Fibroblast of lung (primary cell): ENCODE results near the gene XPNPEP1. TPM values are rescaled to one million over a fixed set of nuclear protein-coding genes. Genes with fewer than 3 reads are reported as not detected.

Experiments
- DNase-seq, 2 donors: peaks; one replicate each; pipeline versions ENCODE4 v3.0.0 to v3.0.0-alpha.2; 2010; ENCODE audit warnings: low read depth in 2 of 2
- H2AFZ ChIP-seq: 2 replicates; pipeline ENCODE4 v1.5.1; 2012; ENCODE audit warnings: low read length, control low read depth, inconsistent platforms
- H3K27ac ChIP-seq: 2 replicates; pipeline ENCODE4 v1.5.1; 2011; ENCODE audit warnings: low read length, control low read depth; ENCODE audit not compliant: insufficient read depth
- H3K27me3 ChIP-seq: 2 replicates; pipeline ENCODE4 v1.5.1; 2011; ENCODE audit warnings: mild to moderate bottlenecking, low read length; ENCODE audit not compliant: control insufficient read depth, insufficient read depth
- H3K36me3 ChIP-seq: 2 replicates; pipeline ENCODE4 v1.5.1; 2011; ENCODE audit warnings: low read length; ENCODE audit not compliant: control insufficient read depth, insufficient read depth
- H3K4me1 ChIP-seq: 2 replicates; pipeline ENCODE4 v1.5.1; 2011; ENCODE audit warnings: low read length; ENCODE audit not compliant: control insufficient read depth, insufficient read depth; ENCODE audit errors: extremely low read depth
- H3K4me2 ChIP-seq: 2 replicates; pipeline ENCODE4 v1.5.1; 2011; ENCODE audit warnings: low read length, control low read depth; ENCODE audit not compliant: insufficient read depth; ENCODE audit errors: extremely low read depth
- H3K4me3 ChIP-seq, 4 experiments: fragments of 200-600 bp in 1 of 4; sonication (generic) in 1 of 4; replicated peaks in 1 of 4; 2 replicates each; pipeline ENCODE4 v1.5.1; 2011 to 2016; ENCODE audit warnings: low read length in 4 of 4, low read depth in 3 of 4, mild to moderate bottlenecking in 3 of 4, control low read depth in 2 of 4, inconsistent platforms in 1 of 4, mixed read lengths in 1 of 4; ENCODE audit not compliant: insufficient read depth in 1 of 4; ENCODE audit errors: control extremely low read depth in 1 of 4
- H3K79me2 ChIP-seq: 2 replicates; pipeline ENCODE4 v1.5.1; 2012; ENCODE audit warnings: mild to moderate bottlenecking, low read length, inconsistent platforms; ENCODE audit not compliant: control insufficient read depth, insufficient read depth
- H3K9ac ChIP-seq: 2 replicates; pipeline ENCODE4 v1.5.1; 2011; ENCODE audit warnings: mild to moderate bottlenecking, low read length, control low read depth; ENCODE audit not compliant: insufficient read depth
- H3K9me3 ChIP-seq: 2 replicates; pipeline ENCODE4 v1.5.1; 2012; ENCODE audit warnings: low read depth, low read length; ENCODE audit not compliant: control insufficient read depth, insufficient read depth
- H4K20me1 ChIP-seq: 2 replicates; pipeline ENCODE4 v1.5.1; 2011; ENCODE audit warnings: low read length; ENCODE audit not compliant: control insufficient read depth, insufficient read depth; ENCODE audit errors: extremely low read depth
- EZH2 ChIP-seq: IDR thresholded peaks from 2 replicates; pipeline ENCODE4 v1.5.1; 2012; ENCODE audit warnings: low read length, control low read depth, mild to moderate bottlenecking; ENCODE audit errors: missing control alignments
- polyA plus RNA-seq, 2 donors: library from polyadenylated mRNA; depleted of rRNA in 1 of 2; stranded (reverse) in 1 of 2; unstranded in 1 of 2; fragments of >200 nt; gene quantifications; 2 replicates each; pipeline ENCODE4 v1.2.1, GENCODE V29; 2011 to 2012; ENCODE audit warnings: missing spikeins in 1 of 2
- total RNA-seq: library from RNA; depleted of rRNA; stranded (reverse); fragments of >200 nt; gene quantifications from 2 replicates; pipeline ENCODE4 v1.2.1, GENCODE V29; 2014
- TF ChIP-seq, protein P1 (sequence below), 2 donors: IDR thresholded peaks in 1 of 2; conservative IDR thresholded peaks in 1 of 2; 1 replicate in 1 of 2; 2 replicates in 1 of 2; pipeline ENCODE4 v1.5.1; 2011 to 2012; ENCODE audit warnings: low read length in 2 of 2, control low read depth in 1 of 2, inconsistent platforms in 1 of 2, low read depth in 1 of 2, mild to moderate bottlenecking in 1 of 2

XPNPEP1 gene
- total and polyA plus RNA-seq, 2 donors (not counting 1 experiment from before 2014, with no cell fraction given) = 86.5 to 119 TPM

DNA sequence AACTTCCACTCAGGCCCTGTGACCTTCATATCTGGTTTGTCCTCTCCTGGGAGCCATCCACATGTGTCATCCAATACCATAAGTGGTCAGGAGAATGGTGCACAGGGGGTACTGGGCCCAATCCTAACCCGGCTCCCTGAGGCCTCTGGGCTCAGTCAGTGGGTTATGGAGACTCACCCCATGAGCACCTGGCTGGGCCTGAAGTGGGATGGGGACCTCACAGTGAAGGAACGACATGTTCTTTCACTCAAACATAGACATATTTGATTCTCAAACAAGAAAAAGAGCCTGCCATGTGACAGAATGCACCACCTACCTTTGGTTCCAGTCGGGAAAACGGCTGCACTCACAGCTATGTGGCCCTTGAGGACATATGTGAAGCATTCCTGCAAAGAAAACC lies 51.8 kb downstream of the XPNPEP1 start:
- Histone ChIP-seq H4K20me1 (no peaks in the 10 kb centered on the region), H2AFZ (no peak overlapping the region), H3K36me3 (peaks cover 7% of the 10 kb centered on the region), H3K9me3 (no peaks in the 10 kb centered on the region), H3K79me2 (no peaks in the 10 kb centered on the region), H3K27ac (no peak overlapping the region), H3K4me2 (no peak overlapping the region), H3K27me3 (no peaks in the 10 kb centered on the region), H3K9ac (no peak overlapping the region), H3K4me1 (no peaks in the 10 kb centered on the region), H3K4me3 (no peak overlapping the region)
- no peak for TF ChIP-seq EZH2
- TF ChIP-seq, protein P1, sequence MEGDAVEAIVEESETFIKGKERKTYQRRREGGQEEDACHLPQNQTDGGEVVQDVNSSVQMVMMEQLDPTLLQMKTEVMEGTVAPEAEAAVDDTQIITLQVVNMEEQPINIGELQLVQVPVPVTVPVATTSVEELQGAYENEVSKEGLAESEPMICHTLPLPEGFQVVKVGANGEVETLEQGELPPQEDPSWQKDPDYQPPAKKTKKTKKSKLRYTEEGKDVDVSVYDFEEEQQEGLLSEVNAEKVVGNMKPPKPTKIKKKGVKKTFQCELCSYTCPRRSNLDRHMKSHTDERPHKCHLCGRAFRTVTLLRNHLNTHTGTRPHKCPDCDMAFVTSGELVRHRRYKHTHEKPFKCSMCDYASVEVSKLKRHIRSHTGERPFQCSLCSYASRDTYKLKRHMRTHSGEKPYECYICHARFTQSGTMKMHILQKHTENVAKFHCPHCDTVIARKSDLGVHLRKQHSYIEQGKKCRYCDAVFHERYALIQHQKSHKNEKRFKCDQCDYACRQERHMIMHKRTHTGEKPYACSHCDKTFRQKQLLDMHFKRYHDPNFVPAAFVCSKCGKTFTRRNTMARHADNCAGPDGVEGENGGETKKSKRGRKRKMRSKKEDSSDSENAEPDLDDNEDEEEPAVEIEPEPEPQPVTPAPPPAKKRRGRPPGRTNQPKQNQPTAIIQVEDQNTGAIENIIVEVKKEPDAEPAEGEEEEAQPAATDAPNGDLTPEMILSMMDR (conservative IDR thresholded peaks at IDR 0.05 in 1 of 2, IDR thresholded peaks at IDR 0.05 in 1 of 2; ENCODE audit: low read depth in 1 of 2, low read length in 2 of 2) = no peak
- no peak for DNase-seq

DNA sequence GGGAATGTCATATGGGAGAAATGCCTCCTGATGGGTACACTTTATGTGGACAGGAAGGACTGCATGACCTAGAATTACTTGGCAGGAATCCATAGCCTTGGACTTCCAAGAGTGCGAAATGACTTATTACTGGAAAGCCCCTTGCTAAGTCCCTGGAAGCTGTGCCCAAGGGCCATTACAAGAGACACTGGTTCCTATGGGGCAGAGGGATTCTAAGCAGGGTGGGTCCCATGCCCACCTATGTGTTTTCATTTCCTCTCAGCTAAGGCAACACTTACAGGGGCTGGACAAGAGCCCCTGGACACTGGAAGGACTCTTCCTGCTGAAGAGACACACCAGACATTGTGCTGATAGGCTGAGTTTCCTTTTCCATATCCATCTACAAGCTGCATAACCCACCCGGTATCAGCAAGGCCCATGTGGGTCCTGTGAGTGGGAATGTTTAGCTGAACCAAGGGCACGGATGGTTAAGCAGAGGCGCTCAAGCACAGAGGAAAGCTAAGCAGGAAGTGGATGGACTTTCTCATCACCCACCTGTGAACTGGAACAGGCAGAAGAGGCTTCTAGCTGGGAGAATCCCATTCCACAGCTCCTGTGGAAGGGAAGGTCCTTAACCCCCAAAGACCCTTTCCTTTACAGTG lies 56.2 kb downstream of the XPNPEP1 start:
- H3K9me3 ChIP-seq = no peaks in the 10 kb centered on the region
- H3K27ac ChIP-seq = no peak overlapping the region
- H3K4me2 ChIP-seq = no peak overlapping the region
- H3K36me3 ChIP-seq = peaks cover 16% of the 10 kb centered on the region
- no peak for TF ChIP-seq EZH2
- TF ChIP-seq, protein P1 (conservative IDR thresholded peaks at IDR 0.05 in 1 of 2, IDR thresholded peaks at IDR 0.05 in 1 of 2; ENCODE audit: low read depth in 1 of 2, low read length in 2 of 2) = no peak
- H4K20me1 ChIP-seq = no peaks in the 10 kb centered on the region
- H3K9ac ChIP-seq = no peak overlapping the region
- H3K4me3 ChIP-seq = no peak overlapping the region
- no peaks in the 10 kb centered on the region for H3K4me1 ChIP-seq
- no peak for DNase-seq
- H3K79me2 ChIP-seq = no peaks in the 10 kb centered on the region
- no peaks in the 10 kb centered on the region for H3K27me3 ChIP-seq
- H2AFZ ChIP-seq = no peak overlapping the region

DNA sequence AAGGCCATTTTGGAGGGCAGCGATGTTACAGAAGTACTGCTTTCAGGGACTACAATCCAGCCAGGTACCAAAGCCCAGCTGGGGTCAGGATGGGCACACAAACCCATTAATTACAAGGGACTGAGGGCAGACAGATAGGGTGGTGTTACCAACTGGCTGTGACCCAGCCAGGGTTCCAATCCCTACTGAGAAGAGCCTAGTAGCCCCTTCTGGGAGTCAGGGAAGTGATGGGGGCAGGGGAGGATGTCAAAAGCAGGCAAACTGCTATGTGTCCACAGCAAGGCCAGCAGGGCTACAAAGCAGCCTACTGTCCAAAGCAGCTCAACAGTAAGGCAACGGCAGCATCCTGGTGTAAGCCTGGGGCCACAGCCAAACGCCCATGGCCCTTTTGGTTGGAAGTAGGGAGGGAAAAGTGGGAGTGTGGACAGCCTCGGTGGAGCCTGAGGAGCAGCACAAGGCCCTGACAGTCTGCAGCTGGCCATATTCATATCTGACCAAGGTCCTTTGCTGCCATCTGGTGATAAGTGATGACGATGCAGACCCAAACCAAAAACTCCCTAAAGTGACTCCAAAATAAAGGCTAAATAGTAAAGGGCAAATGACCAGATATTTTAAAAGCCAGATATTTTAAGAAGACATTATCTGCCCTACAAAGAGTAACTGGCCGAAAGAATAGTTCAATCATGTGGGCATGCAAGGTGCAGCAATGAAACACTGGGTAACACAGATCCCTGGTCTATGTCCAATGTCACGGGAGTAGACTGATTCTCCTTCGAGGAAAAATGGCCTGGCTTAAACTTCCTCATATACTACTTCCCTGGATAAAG lies 56.9 kb downstream of the XPNPEP1 start:
- Histone ChIP-seq H3K27me3 (no peaks in the 10 kb centered on the region), H3K4me2 (no peak overlapping the region), H3K9ac (no peak overlapping the region), H3K27ac (no peak overlapping the region), H3K4me3 (no peak overlapping the region), H3K4me1 (no peaks in the 10 kb centered on the region), H4K20me1 (no peaks in the 10 kb centered on the region), H2AFZ (no peak overlapping the region), H3K9me3 (no peaks in the 10 kb centered on the region), H3K36me3 (peaks cover 13% of the 10 kb centered on the region), H3K79me2 (no peaks in the 10 kb centered on the region)
- no peak for TF ChIP-seq EZH2
- TF ChIP-seq, protein P1 (conservative IDR thresholded peaks at IDR 0.05 in 1 of 2, IDR thresholded peaks at IDR 0.05 in 1 of 2; ENCODE audit: low read depth in 1 of 2, low read length in 2 of 2) = peak; percentile 9 to 39
- peak in 1 of 2 donors; percentile 33 for DNase-seq
